D721Med (cell line): ENCODE measurements around the gene CRHR1.

Experiments
- DNase-seq: peaks from one replicate; pipeline ENCODE4 v3.0.0; 2011; ENCODE audit warnings: low spot score; ENCODE audit not compliant: insufficient read length
- FAIRE-seq: peaks from 2 replicates; lab custom pipeline; 2011; peaks lifted over from hg19 to GRCh38; lab: Jason Lieb, UNC
- CTCF ChIP-seq: IDR thresholded peaks from 2 replicates; pipeline ENCODE4 v1.5.1; 2012; ENCODE audit warnings: mild to moderate bottlenecking, control low read depth; ENCODE audit not compliant: insufficient read depth; ENCODE audit errors: missing control alignments

Gene CRHR1

GRCh38 chr17:45813048-45813725 lies 29.1 kb downstream of the CRHR1 start:
- no peak for DNase-seq
- peak; percentile 66 for TF ChIP-seq CTCF
- FAIRE-seq, result no peak

GRCh38 chr17:45814622-45815606 lies 30.8 kb downstream of the CRHR1 start:
- DNase-seq (no peak), FAIRE-seq (no peak)
- no peak for TF ChIP-seq CTCF

- DNase-seq (no peak), FAIRE-seq (no peak)
- no peak for TF ChIP-seq CTCF
These were observed 31.6 kb downstream of the CRHR1 start for GRCh38 chr17:45815752-45816151.

GRCh38 chr17:45818041-45818440 lies 33.9 kb downstream of the CRHR1 start:
- TF ChIP-seq CTCF, result no peak
- DNase-seq (no peak), FAIRE-seq (no peak)

- no peak for DNase-seq
- no peak for TF ChIP-seq CTCF
- no peak for FAIRE-seq
These were observed 34.6 kb downstream of the CRHR1 start for GRCh38 chr17:45818699-45819098.

GRCh38 chr17:45819632-45820031 lies 35.5 kb downstream of the CRHR1 start:
- TF ChIP-seq CTCF, result no peak
- FAIRE-seq, result no peak
- DNase-seq, result no peak
